Natural killer cell treated with Interleukin-12 subunit alpha and Interleukin-12 subunit beta and Interleukin-15 and Interleukin-18, amount 100 ng/mL, for 72 hours (primary cell): Measurements from ENCODE around the gene BRD4. TPM values are rescaled to one million over a fixed set of nuclear protein-coding genes. Genes with fewer than 3 reads are reported as not detected.
A peak's percentile ranks its signal among the peaks of the same experiment; 100 is the strongest.

Experiments
- ATAC-seq, 2 donors: fragments of 150-1000 bp; cut with Tn5 transposase in 1 of 2; sonication (Bioruptor Pico), chemical (Tn5 transposase) in 1 of 2; 2 replicates each; pipeline ENCODE4 v1.10.0; 2021
- DNase-seq: peaks from one replicate; pipeline ENCODE4 v3.0.0; 2022; ENCODE audit warnings: low spot score
- H3K27ac Mint-ChIP-seq, 2 donors: 1 replicate in 1 of 2; 2 replicates in 1 of 2; pipeline ENCODE4 v1.8.0; 2022; ENCODE audit warnings: mixed read lengths in 2 of 2, mild to moderate bottlenecking in 1 of 2, moderate library complexity in 1 of 2
- H3K27me3 Mint-ChIP-seq, 2 donors: 1 replicate in 1 of 2; 2 replicates in 1 of 2; pipeline ENCODE4 v1.8.0; 2022; ENCODE audit warnings: mixed read lengths in 2 of 2
- H3K36me3 Mint-ChIP-seq: one replicate; pipeline ENCODE4 v1.8.0; 2022; ENCODE audit warnings: mixed read lengths
- H3K4me1 Mint-ChIP-seq, 2 donors: 1 replicate in 1 of 2; 2 replicates in 1 of 2; pipeline ENCODE4 v1.8.0; 2022; ENCODE audit warnings: low read depth in 2 of 2, mixed read lengths in 2 of 2, mild to moderate bottlenecking in 1 of 2
- H3K4me3 Mint-ChIP-seq: one replicate; pipeline ENCODE4 v1.8.0; 2022; ENCODE audit warnings: mixed read lengths
- H3K9me3 Mint-ChIP-seq: 2 replicates; pipeline ENCODE4 v1.8.0; 2022; ENCODE audit warnings: mixed read lengths
- total RNA-seq, 2 donors: library from RNA; stranded (reverse); gene quantifications; one replicate each; pipeline ENCODE4 v1.2.3, GENCODE V29; 2022

The BRD4 gene
- total RNA-seq, 2 donors from 2014 or later, result 111 to 161 TPM

DNA sequence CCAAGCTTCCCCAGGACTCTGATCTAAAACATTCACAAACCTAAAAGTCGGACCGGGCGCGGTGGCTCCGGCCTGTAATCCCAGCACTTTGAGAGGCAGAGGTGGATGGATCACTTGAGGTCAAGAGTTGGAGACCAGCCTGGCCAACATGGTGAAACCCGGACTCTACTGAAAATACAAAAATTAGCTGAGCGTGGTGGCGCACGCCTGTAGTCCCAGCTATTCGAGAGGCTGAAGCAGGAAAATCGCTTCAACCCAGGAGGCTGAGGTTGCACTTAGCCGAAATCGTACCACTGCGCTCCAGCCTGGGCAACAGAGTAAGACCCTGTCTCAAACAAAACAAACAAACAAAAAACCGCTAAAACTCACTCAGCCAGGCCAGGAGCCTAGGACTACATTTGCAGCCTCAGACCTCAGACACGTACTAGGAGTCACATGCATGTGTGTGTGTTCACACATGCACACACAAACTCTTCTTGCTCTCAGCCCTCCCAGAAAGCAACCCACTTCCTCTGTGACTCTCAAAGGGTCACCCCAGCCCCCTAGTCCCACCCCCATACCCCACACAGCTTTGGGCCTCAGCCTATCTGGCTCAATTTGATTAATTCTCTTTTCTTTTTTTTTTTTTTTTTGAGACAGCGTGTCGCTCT, 130.8 kb downstream of the BRD4 start:
- Mint-ChIP-seq H3K4me3 (no peak overlapping the region), H3K4me1 (peaks cover 9 to 11% of the 10 kb centered on the region in 2 donors), H3K27ac (no peak overlapping the region), H3K36me3 (no peaks in the 10 kb centered on the region), H3K27me3 (peaks cover 33 to 42% of the 10 kb centered on the region in 2 donors), H3K9me3 (no peaks in the 10 kb centered on the region)
- ATAC-seq (no peak), DNase-seq (no peak)

DNA sequence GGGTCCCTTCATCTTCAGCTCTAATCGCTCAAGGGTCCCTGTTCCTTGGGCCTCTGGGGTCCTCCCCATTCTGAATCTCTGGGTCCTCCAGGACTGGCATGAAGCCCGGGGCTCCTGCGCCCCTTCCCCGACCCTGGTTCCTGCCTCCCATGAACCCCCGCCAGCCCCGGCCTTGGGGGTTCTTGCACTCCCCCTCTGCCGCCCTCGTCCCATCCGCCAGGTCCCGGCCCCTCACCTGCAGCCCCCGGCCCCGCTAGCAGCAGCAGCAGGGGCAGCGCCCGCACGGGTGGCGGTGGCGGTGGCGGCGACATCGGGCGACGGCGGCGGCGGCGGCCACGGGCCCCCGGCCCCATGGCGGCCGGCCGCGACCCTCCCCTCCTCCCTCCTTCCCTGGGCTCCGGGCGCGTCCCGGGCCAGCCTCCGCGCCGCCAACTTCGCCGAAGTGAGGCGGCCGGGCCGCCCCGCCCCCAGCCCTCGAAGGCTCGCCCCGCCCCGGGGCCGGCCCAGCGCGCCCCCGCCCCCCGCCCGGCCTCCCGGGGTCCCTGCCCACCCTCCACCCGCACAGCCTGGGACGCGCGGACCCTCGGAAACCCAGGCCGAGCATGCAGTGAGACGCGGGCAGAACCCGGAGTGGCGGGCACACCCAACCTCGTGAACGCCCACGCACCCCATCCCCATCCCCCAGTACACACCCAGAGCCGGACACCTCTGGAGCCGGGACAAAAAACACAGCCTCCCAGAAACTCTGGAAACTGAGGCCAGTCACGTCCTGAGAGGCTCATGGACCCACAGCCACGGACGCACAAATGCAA, 131.6 kb downstream of the BRD4 start, which contains the start of gene NOTCH3:
TSS of gene NOTCH3 (minus strand) at position 443 of the 812 bp plus-strand sequence. CDS start at position 353, 90 bp downstream.
- no peak within 1 kb of the TSS for H3K4me3 Mint-ChIP-seq

DNA sequence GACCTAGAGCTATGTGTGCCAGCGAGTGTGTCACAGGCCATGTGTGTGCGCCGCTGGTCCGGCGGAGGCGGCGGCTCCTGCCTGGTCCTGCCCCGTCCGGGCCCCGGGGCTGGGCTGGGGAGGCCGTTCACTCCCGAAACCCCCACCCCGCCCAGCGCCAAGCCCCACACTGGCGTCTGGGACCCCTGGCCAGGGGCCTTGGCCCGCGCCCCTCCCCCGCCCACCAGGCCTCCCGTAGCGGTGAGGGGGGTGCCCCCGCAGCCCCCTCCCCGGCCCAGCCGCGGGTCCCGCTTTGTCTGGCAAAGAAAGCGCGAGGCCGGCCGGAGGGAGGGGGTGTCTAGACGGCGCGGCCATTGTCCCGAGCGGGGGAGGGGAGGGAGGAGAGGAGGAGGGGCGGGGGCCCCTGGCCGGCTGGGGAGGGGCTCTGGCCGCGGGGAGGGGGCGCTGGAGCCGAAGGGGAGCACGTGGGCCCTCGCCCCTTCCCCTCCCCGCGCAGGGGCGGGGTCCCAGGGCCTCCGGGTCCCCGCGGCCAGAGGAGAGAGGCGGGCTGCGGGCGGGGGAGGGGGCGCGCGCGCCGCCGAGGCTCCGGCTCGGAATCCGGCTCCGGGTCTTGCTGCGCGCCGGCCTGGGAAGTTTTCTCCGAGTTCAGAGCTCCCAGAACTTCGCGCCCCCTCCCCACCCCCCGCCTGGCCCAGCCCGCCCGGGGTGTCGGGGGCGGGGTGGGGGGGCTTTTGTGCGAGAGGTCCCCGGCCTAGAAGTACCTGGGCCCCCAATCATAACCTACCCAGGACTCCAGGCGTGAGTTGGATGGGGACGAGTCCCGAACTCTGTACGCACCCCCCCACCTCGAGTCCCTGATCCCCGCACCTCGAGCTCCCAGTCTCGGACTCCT, 132.4 kb downstream of the BRD4 start:
- H3K36me3 Mint-ChIP-seq, result no peaks in the 10 kb centered on the region
- H3K27me3 Mint-ChIP-seq, result peaks cover 32 to 37% of the 10 kb centered on the region in 2 donors
- H3K4me1 Mint-ChIP-seq, result peaks cover 9 to 12% of the 10 kb centered on the region in 2 donors
- H3K4me3 Mint-ChIP-seq, result no peak overlapping the region
- no peak for DNase-seq
- ATAC-seq, result no peak
- no peak overlapping the region for H3K27ac Mint-ChIP-seq
- H3K9me3 Mint-ChIP-seq, result no peaks in the 10 kb centered on the region

More for the DNA sequence above, 131.6 kb downstream of the BRD4 start, which contains the start of gene NOTCH3:
- DNase-seq (no peak), ATAC-seq (no peak)
- H3K27ac Mint-ChIP-seq, result no peak within 1 kb of the TSS
- peaks cover 9 to 11% of the 10 kb centered on the region in 2 donors for H3K4me1 Mint-ChIP-seq
- peaks cover 32 to 37% of the 10 kb centered on the region in 2 donors for H3K27me3 Mint-ChIP-seq
- no peaks in the 10 kb centered on the region for H3K36me3 Mint-ChIP-seq
- H3K9me3 Mint-ChIP-seq, result no peaks in the 10 kb centered on the region

DNA sequence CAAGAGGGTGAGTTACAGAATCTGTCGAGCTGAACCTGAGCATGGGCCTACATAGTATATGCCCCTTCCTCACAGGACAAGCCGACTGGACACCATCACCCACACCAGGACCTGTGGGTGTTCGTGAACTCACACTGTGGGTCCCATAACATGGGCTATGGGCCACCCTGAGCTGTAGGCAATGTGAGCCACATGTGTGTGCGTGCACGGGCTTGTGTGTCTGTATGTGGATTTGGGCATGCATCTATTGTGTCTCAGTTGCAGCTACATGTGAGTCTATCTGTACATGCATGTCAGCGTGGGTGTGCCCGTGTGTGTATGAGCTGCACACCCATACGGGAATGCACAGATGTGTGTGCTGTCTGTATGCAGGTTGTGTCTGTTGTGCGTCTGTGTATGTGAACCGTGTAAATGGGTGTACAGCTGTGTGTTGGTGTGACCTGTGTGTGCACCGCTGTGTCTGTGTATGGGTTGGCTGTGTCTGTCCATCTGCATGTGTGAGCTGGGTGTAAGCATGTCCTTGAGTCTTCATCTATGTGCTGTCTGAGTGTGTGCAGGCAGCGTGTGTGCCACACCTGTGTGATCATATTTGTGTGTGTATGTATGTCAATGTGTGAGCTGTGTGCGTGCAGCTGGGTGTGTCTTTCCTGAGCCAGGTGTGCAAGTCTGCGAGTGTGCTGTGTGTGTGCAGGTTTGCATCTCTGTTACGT, 133.2 kb downstream of the BRD4 start:
- H3K27ac Mint-ChIP-seq, result no peak overlapping the region
- no peak for ATAC-seq
- no peak for DNase-seq
- peaks cover 39 to 45% of the 10 kb centered on the region in 2 donors for H3K27me3 Mint-ChIP-seq
- peak overlapping the region; percentile 3 for H3K4me3 Mint-ChIP-seq
- peaks cover 16 to 19% of the 10 kb centered on the region in 2 donors for H3K4me1 Mint-ChIP-seq
- no peaks in the 10 kb centered on the region for H3K36me3 Mint-ChIP-seq
- H3K9me3 Mint-ChIP-seq, result no peaks in the 10 kb centered on the region

DNA sequence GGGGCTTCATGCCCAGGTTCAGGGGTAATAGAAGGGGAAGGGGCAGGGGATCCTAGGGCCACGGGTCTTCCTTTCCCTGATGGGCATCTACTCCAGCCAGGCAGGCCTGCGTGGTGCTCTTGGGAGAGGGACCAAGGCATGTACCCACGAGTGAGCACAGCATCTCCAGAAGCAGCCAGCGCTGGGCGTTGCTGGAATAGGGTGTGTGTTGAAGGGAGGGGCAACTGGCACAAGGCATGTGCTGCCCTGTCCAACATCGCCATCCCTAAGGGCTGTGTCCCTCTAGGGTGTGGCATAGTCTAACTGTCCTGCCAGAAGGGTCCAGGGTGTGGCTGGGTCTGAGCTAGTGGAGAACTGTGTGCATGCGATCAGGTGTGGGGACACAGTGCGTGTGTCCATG, 134.4 kb downstream of the BRD4 start:
- DNase-seq (no peak), ATAC-seq (peak; percentile 8 to 13)
- H3K4me3 Mint-ChIP-seq, result no peak overlapping the region
- peaks cover 40 to 45% of the 10 kb centered on the region in 2 donors for H3K27me3 Mint-ChIP-seq
- H3K27ac Mint-ChIP-seq, result no peak overlapping the region
- H3K9me3 Mint-ChIP-seq, result no peaks in the 10 kb centered on the region
- H3K4me1 Mint-ChIP-seq, result peaks cover 16 to 19% of the 10 kb centered on the region in 2 donors
- no peaks in the 10 kb centered on the region for H3K36me3 Mint-ChIP-seq

GRCh38 chr19:15197275-15197941, 134.9 kb downstream of the BRD4 start:
- Mint-ChIP-seq H3K27ac (no peak overlapping the region), H3K4me3 (no peak overlapping the region), H3K9me3 (no peaks in the 10 kb centered on the region), H3K27me3 (peaks cover 37 to 40% of the 10 kb centered on the region in 2 donors), H3K4me1 (peaks cover 16 to 19% of the 10 kb centered on the region in 2 donors), H3K36me3 (no peaks in the 10 kb centered on the region)
- DNase-seq (no peak), ATAC-seq (no peak)

GRCh38 chr19:15196360-15197005, 135.9 kb downstream of the BRD4 start:
- no peak overlapping the region for H3K4me3 Mint-ChIP-seq
- no peaks in the 10 kb centered on the region for H3K9me3 Mint-ChIP-seq
- H3K36me3 Mint-ChIP-seq, result no peaks in the 10 kb centered on the region
- peaks cover 16 to 19% of the 10 kb centered on the region in 2 donors for H3K4me1 Mint-ChIP-seq
- no peak overlapping the region for H3K27ac Mint-ChIP-seq
- DNase-seq, result no peak
- peaks cover 40% of the 10 kb centered on the region in 2 donors for H3K27me3 Mint-ChIP-seq
- ATAC-seq, result no peak

GRCh38 chr19:15195371-15196334, 136.7 kb downstream of the BRD4 start:
- Mint-ChIP-seq H3K36me3 (no peaks in the 10 kb centered on the region), H3K4me1 (peaks cover 16 to 19% of the 10 kb centered on the region in 2 donors), H3K4me3 (no peak overlapping the region), H3K9me3 (no peaks in the 10 kb centered on the region), H3K27me3 (peaks cover 35 to 40% of the 10 kb centered on the region in 2 donors), H3K27ac (no peak overlapping the region)
- no peak for DNase-seq
- no peak for ATAC-seq

GRCh38 chr19:15194938-15195337, 137.4 kb downstream of the BRD4 start:
- no peaks in the 10 kb centered on the region for H3K9me3 Mint-ChIP-seq
- ATAC-seq, result no peak
- peaks cover 16 to 19% of the 10 kb centered on the region in 2 donors for H3K4me1 Mint-ChIP-seq
- H3K27ac Mint-ChIP-seq, result no peak overlapping the region
- peaks cover 35 to 40% of the 10 kb centered on the region in 2 donors for H3K27me3 Mint-ChIP-seq
- H3K4me3 Mint-ChIP-seq, result peak overlapping the region; percentile 42
- no peak for DNase-seq
- no peaks in the 10 kb centered on the region for H3K36me3 Mint-ChIP-seq

GRCh38 chr19:15191982-15192381, 140.4 kb downstream of the BRD4 start:
- DNase-seq (no peak), ATAC-seq (no peak)
- Mint-ChIP-seq H3K27me3 (peaks cover 19 to 22% of the 10 kb centered on the region in 2 donors), H3K4me3 (no peak overlapping the region), H3K36me3 (no peaks in the 10 kb centered on the region), H3K9me3 (no peaks in the 10 kb centered on the region), H3K27ac (no peak overlapping the region), H3K4me1 (peaks cover 8 to 10% of the 10 kb centered on the region in 2 donors)

DNA sequence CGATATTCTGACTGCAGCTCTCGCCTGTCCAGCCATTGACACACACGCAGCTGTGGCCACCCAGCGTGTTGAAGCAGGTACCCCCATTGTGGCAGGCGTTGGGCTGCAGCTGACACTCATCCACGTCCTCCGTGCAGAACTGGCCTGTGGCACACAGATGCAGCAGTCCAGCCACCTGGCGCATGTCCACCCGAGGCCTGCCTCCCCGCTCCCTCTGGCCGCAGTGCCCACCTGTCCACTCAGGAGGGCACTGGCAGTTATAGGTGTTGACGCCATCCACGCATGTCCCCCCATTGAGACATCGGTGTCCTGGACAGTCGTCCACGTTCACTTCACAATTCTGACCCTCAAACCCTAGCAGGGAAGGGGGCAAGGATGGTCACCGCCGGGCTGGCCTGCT, 140.8 kb downstream of the BRD4 start:
- Mint-ChIP-seq H3K27ac (no peak overlapping the region), H3K4me1 (peaks cover 8% of the 10 kb centered on the region in 2 donors), H3K9me3 (no peaks in the 10 kb centered on the region), H3K27me3 (peaks cover 14 to 19% of the 10 kb centered on the region in 2 donors), H3K4me3 (no peak overlapping the region), H3K36me3 (no peaks in the 10 kb centered on the region)
- ATAC-seq (no peak), DNase-seq (no peak)
